Measurements from ENCODE around the gene DLX3.

DNA sequence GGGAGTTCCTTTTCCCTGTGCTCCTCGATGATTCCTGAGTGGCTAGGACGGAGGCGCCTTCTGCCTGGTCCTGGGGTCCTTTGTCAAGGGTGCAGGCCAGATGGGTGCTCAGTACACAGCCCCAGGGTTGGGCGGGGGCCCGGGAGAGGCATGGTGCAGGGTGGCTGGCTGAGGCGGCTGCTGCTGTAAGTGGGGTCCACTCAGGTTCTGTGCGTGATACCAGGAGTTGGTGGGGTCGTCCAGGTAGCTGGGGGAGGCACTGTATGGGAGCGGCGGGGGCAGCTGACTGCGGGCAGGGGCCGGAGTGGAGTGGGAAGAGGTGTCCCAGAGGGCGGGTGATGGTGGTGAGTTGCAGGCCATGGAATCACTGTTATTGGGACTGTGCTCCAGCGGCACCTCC is 3.6 kb downstream of the DLX3 start:
- TF ChIP-seq YY1 (IDR thresholded peaks at IDR 0.05; ENCODE audit: low read depth) (no peak), TCF12 (IDR thresholded peaks at IDR 0.05) (no peak), ELF1 (IDR thresholded peaks at IDR 0.05) (no peak), FOXM1 (IDR thresholded peaks at IDR 0.05; ENCODE audit: low read depth) (no peak), POLR2AphosphoS5 (IDR thresholded peaks at IDR 0.05; ENCODE audit: low read depth, low read length) (no peak), SMC3 (IDR thresholded peaks at IDR 0.05; ENCODE audit: low read depth, low read length) (no peak), MEF2A (IDR thresholded peaks at IDR 0.05; ENCODE audit: borderline replicate concordance, low read depth) (no peak), TEAD4 (IDR thresholded peaks at IDR 0.05; ENCODE audit: borderline replicate concordance, insufficient read depth) (no peak), FOSL2 (IDR thresholded peaks at IDR 0.05; ENCODE audit: borderline replicate concordance, low read depth) (no peak), TAF1 (IDR thresholded peaks at IDR 0.05; ENCODE audit: borderline replicate concordance, low read depth, low read length) (no peak), CHD2 (IDR thresholded peaks at IDR 0.05; ENCODE audit: low read length, partially characterized antibody) (no peak)
- TF ChIP-seq, protein P1, sequence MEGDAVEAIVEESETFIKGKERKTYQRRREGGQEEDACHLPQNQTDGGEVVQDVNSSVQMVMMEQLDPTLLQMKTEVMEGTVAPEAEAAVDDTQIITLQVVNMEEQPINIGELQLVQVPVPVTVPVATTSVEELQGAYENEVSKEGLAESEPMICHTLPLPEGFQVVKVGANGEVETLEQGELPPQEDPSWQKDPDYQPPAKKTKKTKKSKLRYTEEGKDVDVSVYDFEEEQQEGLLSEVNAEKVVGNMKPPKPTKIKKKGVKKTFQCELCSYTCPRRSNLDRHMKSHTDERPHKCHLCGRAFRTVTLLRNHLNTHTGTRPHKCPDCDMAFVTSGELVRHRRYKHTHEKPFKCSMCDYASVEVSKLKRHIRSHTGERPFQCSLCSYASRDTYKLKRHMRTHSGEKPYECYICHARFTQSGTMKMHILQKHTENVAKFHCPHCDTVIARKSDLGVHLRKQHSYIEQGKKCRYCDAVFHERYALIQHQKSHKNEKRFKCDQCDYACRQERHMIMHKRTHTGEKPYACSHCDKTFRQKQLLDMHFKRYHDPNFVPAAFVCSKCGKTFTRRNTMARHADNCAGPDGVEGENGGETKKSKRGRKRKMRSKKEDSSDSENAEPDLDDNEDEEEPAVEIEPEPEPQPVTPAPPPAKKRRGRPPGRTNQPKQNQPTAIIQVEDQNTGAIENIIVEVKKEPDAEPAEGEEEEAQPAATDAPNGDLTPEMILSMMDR (IDR thresholded peaks at IDR 0.05): no peak
- TF ChIP-seq, protein P2, sequence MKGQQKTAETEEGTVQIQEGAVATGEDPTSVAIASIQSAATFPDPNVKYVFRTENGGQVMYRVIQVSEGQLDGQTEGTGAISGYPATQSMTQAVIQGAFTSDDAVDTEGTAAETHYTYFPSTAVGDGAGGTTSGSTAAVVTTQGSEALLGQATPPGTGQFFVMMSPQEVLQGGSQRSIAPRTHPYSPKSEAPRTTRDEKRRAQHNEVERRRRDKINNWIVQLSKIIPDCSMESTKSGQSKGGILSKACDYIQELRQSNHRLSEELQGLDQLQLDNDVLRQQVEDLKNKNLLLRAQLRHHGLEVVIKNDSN (IDR thresholded peaks at IDR 0.05; ENCODE audit: borderline replicate concordance, low read depth): no peak
- TF ChIP-seq, protein P3, sequence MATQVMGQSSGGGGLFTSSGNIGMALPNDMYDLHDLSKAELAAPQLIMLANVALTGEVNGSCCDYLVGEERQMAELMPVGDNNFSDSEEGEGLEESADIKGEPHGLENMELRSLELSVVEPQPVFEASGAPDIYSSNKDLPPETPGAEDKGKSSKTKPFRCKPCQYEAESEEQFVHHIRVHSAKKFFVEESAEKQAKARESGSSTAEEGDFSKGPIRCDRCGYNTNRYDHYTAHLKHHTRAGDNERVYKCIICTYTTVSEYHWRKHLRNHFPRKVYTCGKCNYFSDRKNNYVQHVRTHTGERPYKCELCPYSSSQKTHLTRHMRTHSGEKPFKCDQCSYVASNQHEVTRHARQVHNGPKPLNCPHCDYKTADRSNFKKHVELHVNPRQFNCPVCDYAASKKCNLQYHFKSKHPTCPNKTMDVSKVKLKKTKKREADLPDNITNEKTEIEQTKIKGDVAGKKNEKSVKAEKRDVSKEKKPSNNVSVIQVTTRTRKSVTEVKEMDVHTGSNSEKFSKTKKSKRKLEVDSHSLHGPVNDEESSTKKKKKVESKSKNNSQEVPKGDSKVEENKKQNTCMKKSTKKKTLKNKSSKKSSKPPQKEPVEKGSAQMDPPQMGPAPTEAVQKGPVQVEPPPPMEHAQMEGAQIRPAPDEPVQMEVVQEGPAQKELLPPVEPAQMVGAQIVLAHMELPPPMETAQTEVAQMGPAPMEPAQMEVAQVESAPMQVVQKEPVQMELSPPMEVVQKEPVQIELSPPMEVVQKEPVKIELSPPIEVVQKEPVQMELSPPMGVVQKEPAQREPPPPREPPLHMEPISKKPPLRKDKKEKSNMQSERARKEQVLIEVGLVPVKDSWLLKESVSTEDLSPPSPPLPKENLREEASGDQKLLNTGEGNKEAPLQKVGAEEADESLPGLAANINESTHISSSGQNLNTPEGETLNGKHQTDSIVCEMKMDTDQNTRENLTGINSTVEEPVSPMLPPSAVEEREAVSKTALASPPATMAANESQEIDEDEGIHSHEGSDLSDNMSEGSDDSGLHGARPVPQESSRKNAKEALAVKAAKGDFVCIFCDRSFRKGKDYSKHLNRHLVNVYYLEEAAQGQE (IDR thresholded peaks at IDR 0.05; ENCODE audit: low read depth, low read length): no peak
